Measurements from ENCODE around the gene LIG1. TPM values are rescaled to one million over a fixed set of nuclear protein-coding genes. Genes with fewer than 3 reads are reported as not detected.

LIG1 gene
- total and polyA plus RNA-seq, 9 of the 15 experiments (the other 6 are each of a cell fraction or from before 2014, with no cell fraction given): 9.6 to 114 (median 71.1) TPM

DNA sequence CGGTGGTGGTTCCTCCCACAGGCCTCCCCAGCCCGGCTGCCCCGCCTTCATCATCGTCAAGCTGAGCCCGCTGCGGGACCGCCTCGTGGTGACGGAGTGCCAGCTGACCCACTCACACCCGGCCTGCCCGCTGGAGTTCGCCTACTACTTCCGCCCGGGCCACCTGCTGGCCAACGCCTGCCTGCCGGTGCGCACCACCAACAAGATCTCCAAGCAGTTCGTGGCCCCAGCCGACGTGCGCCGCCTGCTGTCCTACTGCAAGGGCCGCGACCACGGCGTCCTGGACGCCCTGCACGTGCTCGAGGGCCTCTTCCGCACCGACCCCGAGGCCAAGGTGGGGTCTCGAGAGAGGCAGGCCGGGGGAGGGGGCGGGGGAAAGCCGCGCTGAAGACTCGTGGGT, 12.3 kb upstream of the LIG1 start:
- no peak for DNase-seq (ENCODE audit: extremely low read depth in 1 of 4, low spot score in 3 of 4)
- Histone ChIP-seq H2AFZ (ENCODE audit: low read depth, low read length) (no peak overlapping the region), H3K4me1 (replicated peaks in 1 of 2; ENCODE audit: control insufficient read depth in 2 of 2, insufficient read depth in 2 of 2, low read length in 2 of 2) (peaks cover 8 to 11% of the 10 kb centered on the region in 2 experiments; a peak in 3 of 5 replicates), H3K4me3 (no peak overlapping the region), H3K9me1 (ENCODE audit: control insufficient read depth, insufficient read depth, low read length) (no peaks in the 10 kb centered on the region), H3K9me3 (replicated peaks; ENCODE audit: control insufficient read depth, insufficient read depth, low read depth, low read length) (no peaks in the 10 kb centered on the region; the same call in 1 of the 2 replicates), H3K27me3 (ENCODE audit: control insufficient read depth in 2 of 2, insufficient read depth in 2 of 2, low read length in 2 of 2) (no peaks in the 10 kb centered on the region), H3K27ac (ENCODE audit: extremely low read depth, low read depth, low read length) (no peak overlapping the region), H4K20me1 (replicated peaks; ENCODE audit: control insufficient read depth, insufficient read depth, low read length) (0 out of 2 replicates have a peak, but pooled peaks cover 2% of the 10 kb centered on the region), H3K79me2 (ENCODE audit: control insufficient read depth, insufficient read depth, low read length) (no peaks in the 10 kb centered on the region), H3K36me3 (ENCODE audit: control insufficient read depth, insufficient read depth, low read length) (no peaks in the 10 kb centered on the region), H3K9ac (ENCODE audit: insufficient read depth in 1 of 2, low read depth in 2 of 2, low read length in 2 of 2) (no peak overlapping the region), H3K4me2 (ENCODE audit: insufficient read depth, low read length) (no peak overlapping the region)
- no TSS peak for BruUV-seq (replicated peaks)
- POLR2A ChIA-PET: no interaction called here
- no peak for TF ChIP-seq KDM2B (CRISPR knock-in tag; IDR thresholded peaks at IDR 0.05)
- TF ChIP-seq, protein P1, sequence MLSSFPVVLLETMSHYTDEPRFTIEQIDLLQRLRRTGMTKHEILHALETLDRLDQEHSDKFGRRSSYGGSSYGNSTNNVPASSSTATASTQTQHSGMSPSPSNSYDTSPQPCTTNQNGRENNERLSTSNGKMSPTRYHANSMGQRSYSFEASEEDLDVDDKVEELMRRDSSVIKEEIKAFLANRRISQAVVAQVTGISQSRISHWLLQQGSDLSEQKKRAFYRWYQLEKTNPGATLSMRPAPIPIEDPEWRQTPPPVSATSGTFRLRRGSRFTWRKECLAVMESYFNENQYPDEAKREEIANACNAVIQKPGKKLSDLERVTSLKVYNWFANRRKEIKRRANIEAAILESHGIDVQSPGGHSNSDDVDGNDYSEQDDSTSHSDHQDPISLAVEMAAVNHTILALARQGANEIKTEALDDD (IDR thresholded peaks at IDR 0.05): no peak
- TF ChIP-seq, protein P2, sequence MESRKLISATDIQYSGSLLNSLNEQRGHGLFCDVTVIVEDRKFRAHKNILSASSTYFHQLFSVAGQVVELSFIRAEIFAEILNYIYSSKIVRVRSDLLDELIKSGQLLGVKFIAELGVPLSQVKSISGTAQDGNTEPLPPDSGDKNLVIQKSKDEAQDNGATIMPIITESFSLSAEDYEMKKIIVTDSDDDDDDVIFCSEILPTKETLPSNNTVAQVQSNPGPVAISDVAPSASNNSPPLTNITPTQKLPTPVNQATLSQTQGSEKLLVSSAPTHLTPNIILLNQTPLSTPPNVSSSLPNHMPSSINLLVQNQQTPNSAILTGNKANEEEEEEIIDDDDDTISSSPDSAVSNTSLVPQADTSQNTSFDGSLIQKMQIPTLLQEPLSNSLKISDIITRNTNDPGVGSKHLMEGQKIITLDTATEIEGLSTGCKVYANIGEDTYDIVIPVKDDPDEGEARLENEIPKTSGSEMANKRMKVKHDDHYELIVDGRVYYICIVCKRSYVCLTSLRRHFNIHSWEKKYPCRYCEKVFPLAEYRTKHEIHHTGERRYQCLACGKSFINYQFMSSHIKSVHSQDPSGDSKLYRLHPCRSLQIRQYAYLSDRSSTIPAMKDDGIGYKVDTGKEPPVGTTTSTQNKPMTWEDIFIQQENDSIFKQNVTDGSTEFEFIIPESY (CRISPR knock-in tag; IDR thresholded peaks at IDR 0.05): peak; percentile 83
- TF ChIP-seq POLR2G (IDR thresholded peaks at IDR 0.05; ENCODE audit: low read depth, low read length): peak; percentile 32; the same call in 1 of the 2 replicates
- FAIRE-seq: no peak
- ATAC-seq: no peak
- CTCF ChIA-PET (ENCODE audit: low intra/inter-chr PET ratio): no interaction called here
- in situ Hi-C loops (cut with MboI) (no loop called here), intact Hi-C loops (cut with micrococcal nuclease) (no loop called here)
- 95% methylated on average over 9 of the region's 38 CpGs for WGBS (ENCODE audit: insufficient coverage, low coverage, missing lambda C conversion rate)

Measured in K562 (cell line).